Nephron progenitor cell (in vitro differentiated cells): Measurements from ENCODE around the gene TRAF1.

Experiments used
- DNase-seq: peaks from one replicate; pipeline ENCODE4 v3.0.0; 2021
- H3K27ac Mint-ChIP-seq: 2 replicates; pipeline ENCODE4 v1.8.0; 2021; ENCODE audit warnings: mild to moderate bottlenecking, moderate library complexity, mixed read lengths
- H3K27me3 Mint-ChIP-seq: 2 replicates; pipeline ENCODE4 v1.8.0; 2021; ENCODE audit warnings: mild to moderate bottlenecking, low read depth, mixed read lengths; ENCODE audit not compliant: poor library complexity
- H3K36me3 Mint-ChIP-seq: 2 replicates; pipeline ENCODE4 v1.8.0; 2021; ENCODE audit warnings: low read depth, mixed read lengths
- H3K4me1 Mint-ChIP-seq: 2 replicates; pipeline ENCODE4 v1.8.0; 2021; ENCODE audit warnings: mixed read lengths
- H3K4me3 Mint-ChIP-seq: 2 replicates; pipeline ENCODE4 v1.8.0; 2021; ENCODE audit warnings: mild to moderate bottlenecking, moderate library complexity, mixed read lengths
- H3K9me3 Mint-ChIP-seq: 2 replicates; pipeline ENCODE4 v1.8.0; 2021; ENCODE audit warnings: mild to moderate bottlenecking, moderate library complexity, mixed read lengths
- CTCF ChIP-seq: fragments of 200-600 bp; sonication (generic); IDR thresholded peaks from 2 replicates; pipeline ENCODE4 v1.5.0; 2021; ENCODE audit warnings: antibody characterized with exemption

TRAF1 gene

DNA sequence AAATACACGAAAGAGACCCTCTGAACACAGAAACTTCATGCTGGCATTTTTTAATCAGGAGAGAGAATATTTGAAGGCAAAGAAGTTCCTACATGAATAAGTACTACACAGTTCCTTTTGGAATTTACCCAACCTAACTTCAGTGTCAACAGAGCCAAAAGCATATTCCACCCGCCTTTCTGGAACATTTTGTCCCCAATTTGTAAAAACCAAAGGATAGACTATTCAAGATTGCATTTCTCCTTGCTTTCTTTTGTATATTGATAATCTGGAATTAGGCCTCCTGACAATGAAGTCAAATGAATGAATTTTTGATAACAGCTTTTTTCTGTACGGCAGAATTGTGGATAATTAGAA, 39.4 kb upstream of the TRAF1 start:
- Mint-ChIP-seq H3K9me3 (no peaks in the 10 kb centered on the region), H3K4me1 (peaks cover 19% of the 10 kb centered on the region)

DNA sequence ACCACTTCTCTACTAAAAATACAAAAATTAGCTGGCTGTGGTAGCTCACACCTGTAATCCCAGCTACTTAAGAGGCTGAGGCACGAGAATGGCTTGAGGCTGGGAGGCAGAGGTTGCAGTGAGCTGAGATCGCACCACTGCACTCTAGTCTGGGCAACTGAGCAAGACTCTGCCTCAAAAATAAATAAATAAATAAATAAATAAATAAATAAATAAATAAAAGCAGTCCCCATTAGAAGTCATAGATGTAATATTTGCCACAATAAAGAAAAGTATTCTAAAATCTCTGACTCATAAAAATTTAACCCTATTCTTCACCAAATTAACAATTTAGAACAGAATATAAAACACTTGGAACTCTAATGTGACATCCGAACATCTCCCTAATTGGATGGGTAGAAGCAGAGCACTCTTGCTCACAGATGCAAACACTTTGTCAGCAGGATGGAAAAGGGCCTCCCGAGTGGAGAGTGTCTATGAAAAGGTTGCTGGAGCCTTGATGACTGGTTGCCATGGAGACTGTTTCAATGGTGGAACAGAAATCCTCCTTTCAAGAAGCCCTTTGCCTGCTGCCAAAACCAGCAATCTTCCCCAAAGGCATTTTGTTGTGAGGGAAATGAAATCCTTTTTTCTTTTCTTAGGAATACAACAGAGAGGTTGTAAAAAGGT, 38.9 kb upstream of the TRAF1 start:
- H3K27ac Mint-ChIP-seq = no peak overlapping the region
- no peak for TF ChIP-seq CTCF
- peaks cover 16% of the 10 kb centered on the region for H3K27me3 Mint-ChIP-seq
- H3K4me1 Mint-ChIP-seq = peaks cover 19% of the 10 kb centered on the region
- H3K9me3 Mint-ChIP-seq = no peaks in the 10 kb centered on the region
- no peak for DNase-seq
- no peaks in the 10 kb centered on the region for H3K36me3 Mint-ChIP-seq
- no peak overlapping the region for H3K4me3 Mint-ChIP-seq

More for the DNA sequence above, 39.4 kb upstream of the TRAF1 start:
- H3K36me3 Mint-ChIP-seq = no peaks in the 10 kb centered on the region
- H3K27ac Mint-ChIP-seq = no peak overlapping the region
- no peak overlapping the region for H3K4me3 Mint-ChIP-seq
- no peak for TF ChIP-seq CTCF
- no peak for DNase-seq
- H3K27me3 Mint-ChIP-seq = peaks cover 16% of the 10 kb centered on the region

- no peak for TF ChIP-seq CTCF
- DNase-seq = no peak
- no peaks in the 10 kb centered on the region for H3K36me3 Mint-ChIP-seq
- no peaks in the 10 kb centered on the region for H3K9me3 Mint-ChIP-seq
- peaks cover 4% of the 10 kb centered on the region for H3K27me3 Mint-ChIP-seq
- no peak overlapping the region for H3K4me3 Mint-ChIP-seq
- peaks cover 19% of the 10 kb centered on the region for H3K4me1 Mint-ChIP-seq
- no peak overlapping the region for H3K27ac Mint-ChIP-seq
These were observed 35.3 kb upstream of the TRAF1 start for GRCh38 chr9:120961936-120962335.

DNA sequence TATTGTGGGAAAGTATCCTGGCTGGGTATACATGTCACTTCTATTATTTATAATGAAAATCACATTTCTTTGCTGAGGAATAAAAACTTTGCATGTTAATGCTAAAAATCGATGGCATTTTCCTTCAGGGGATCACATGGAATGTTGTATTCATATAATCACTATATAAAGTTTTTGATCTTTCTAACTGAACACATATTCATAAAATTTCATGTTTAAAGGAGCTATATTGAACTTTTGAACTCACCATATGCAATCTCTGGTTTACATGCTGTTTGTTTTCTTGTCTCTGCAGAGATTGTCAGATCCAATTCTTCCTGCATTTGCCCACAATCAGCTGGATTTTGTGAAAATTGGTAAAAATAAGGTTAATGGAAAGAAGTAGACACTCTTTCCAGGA, 33.4 kb upstream of the TRAF1 start:
- no peak for TF ChIP-seq CTCF
- Mint-ChIP-seq H3K27ac (no peak overlapping the region), H3K4me3 (no peak overlapping the region), H3K4me1 (peaks cover 4% of the 10 kb centered on the region), H3K36me3 (no peaks in the 10 kb centered on the region), H3K27me3 (no peaks in the 10 kb centered on the region), H3K9me3 (no peaks in the 10 kb centered on the region)
- no peak for DNase-seq

DNA sequence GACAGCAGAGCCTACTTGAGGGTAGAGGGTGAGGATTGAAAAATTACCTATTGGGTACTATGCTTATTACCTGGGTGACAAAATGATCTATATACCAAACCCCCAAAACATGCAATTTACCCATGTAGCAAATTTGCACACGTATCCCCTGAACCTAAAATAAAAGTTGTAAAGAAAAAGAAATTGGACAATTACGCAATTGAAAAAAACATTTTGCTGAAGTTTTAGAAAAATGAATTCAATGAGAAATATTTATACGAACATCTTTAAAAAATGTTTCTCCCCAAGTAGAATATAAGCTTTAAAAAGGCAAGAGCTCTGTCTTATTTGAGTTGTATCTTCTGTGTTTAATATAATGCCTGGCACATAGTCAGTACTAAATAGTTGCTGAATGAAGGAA, 30.3 kb upstream of the TRAF1 start:
- H3K27me3 Mint-ChIP-seq = peaks cover 2% of the 10 kb centered on the region
- no peak for TF ChIP-seq CTCF
- H3K9me3 Mint-ChIP-seq = no peaks in the 10 kb centered on the region
- H3K4me1 Mint-ChIP-seq = peaks cover 27% of the 10 kb centered on the region
- no peak overlapping the region for H3K4me3 Mint-ChIP-seq
- peak overlapping the region; percentile 12 for H3K27ac Mint-ChIP-seq
- no peak for DNase-seq
- H3K36me3 Mint-ChIP-seq = no peaks in the 10 kb centered on the region

DNA sequence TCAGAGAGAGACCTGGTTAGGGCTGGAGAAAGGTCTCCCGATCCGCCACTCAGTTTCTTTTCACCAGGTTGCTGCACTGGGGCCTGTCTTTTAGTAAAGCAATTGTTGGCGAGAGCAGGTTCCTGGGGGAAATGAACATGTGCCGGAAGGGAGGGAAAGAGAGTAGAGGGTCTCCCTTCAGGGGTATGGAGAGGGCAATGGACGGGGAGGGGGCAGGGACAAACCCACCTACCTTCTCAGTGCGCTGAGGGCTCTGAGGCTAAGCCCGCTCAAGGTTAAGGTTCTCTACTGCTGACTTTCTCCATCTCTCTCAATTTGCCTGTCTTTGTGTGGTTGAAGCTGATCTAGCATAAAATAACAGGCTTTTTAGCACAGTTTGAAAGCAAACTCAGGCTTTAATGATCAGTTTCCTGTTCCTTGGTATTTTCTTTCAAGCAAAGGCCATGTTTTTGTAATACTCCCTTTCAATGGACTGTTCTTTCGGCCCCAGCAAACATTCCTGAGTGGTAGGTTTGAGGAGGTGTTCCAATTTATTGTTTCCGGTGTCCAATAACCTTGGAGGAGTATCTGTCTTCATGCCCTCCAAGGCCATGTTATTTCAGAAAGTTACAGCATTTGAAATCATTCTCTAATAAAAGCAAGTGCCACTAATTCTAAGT, 25.5 kb upstream of the TRAF1 start:
- Mint-ChIP-seq H3K27ac (peak overlapping the region; percentile 95), H3K27me3 (peaks cover 2% of the 10 kb centered on the region), H3K4me1 (peaks cover 44% of the 10 kb centered on the region), H3K36me3 (no peaks in the 10 kb centered on the region), H3K4me3 (no peak overlapping the region), H3K9me3 (no peaks in the 10 kb centered on the region)
- DNase-seq = no peak
- no peak for TF ChIP-seq CTCF
